Peyer's patch (tissue), 4 donors: ENCODE results near the gene AFF2.

ENCODE experiments used
- CTCF ChIP-seq, 6 experiments: fragments of 450-650 bp in 4 of 6; fragments of 200-600 bp in 2 of 6; sonication (generic) in 1 of 6; IDR thresholded peaks; one replicate each; pipeline ENCODE4 v1.5.1; 2017 to 2019; ENCODE audit warnings: antibody characterized with exemption in 6 of 6, mild to moderate bottlenecking in 3 of 6, moderate library complexity in 1 of 6
- POLR2A ChIP-seq, 2 donors: fragments of 450-650 bp; IDR thresholded peaks; one replicate each; pipeline ENCODE4 v1.5.1; 2017; ENCODE audit warnings: antibody characterized with exemption in 2 of 2, mild to moderate bottlenecking in 2 of 2, moderate library complexity in 2 of 2

- TF ChIP-seq POLR2A (IDR thresholded peaks at IDR 0.05) (no peak), CTCF (IDR thresholded peaks at IDR 0.05) (no peak)
These were observed 160.6 kb downstream of the AFF2 start for GRCh38 chrX:148661035-148661434.
